ENCODE data around the gene HES1. TPM values are rescaled to one million over a fixed set of nuclear protein-coding genes. Genes with fewer than 3 reads are reported as not detected.

The HES1 gene
- total RNA-seq, 4 donors from 2014 or later = 9.6 to 31.5 (median 15.4) TPM

GRCh38 chr3:194117104-194117845 lies 18.7 kb upstream of the HES1 start:
- Histone ChIP-seq H3K4me3 (no peak overlapping the region), H3K27me3 (peaks cover 5% of the 10 kb centered on the region), H3K4me1 (peaks cover 0 to 7% (median 0%) of the 10 kb centered on the region in 3 donors), H3K27ac (no peak overlapping the region), H3K9me3 (no peaks in the 10 kb centered on the region), H3K36me3 (no peaks in the 10 kb centered on the region)
- TF ChIP-seq POLR2AphosphoS5 (IDR thresholded peaks at IDR 0.05) = no peak
- no peak for ATAC-seq
- WGBS, 2 donors (ENCODE audit: low coverage in 1 of 2) = 48 to 71% methylated on average over 5 to 6 of the region's 12 CpGs

GRCh38 chr3:194118920-194119319 lies 17.0 kb upstream of the HES1 start:
- Histone ChIP-seq H3K36me3 (no peaks in the 10 kb centered on the region), H3K27ac (no peak overlapping the region), H3K9me3 (no peaks in the 10 kb centered on the region), H3K4me3 (no peak overlapping the region), H3K4me1 (no peaks in the 10 kb centered on the region), H3K27me3 (peaks cover 5% of the 10 kb centered on the region)
- TF ChIP-seq CTCF (IDR thresholded peaks at IDR 0.05) = no peak
- TF ChIP-seq EP300 (IDR thresholded peaks at IDR 0.05) = no peak
- TF ChIP-seq POLR2A (IDR thresholded peaks at IDR 0.05) = no peak
- no peak for TF ChIP-seq POLR2AphosphoS5 (IDR thresholded peaks at IDR 0.05)
- WGBS, 2 donors (ENCODE audit: low coverage in 1 of 2) = 93 to 100% methylated on average over 2 to 5 of the region's 7 CpGs
- no peak for ATAC-seq

GRCh38 chr3:194119831-194120590 lies 15.9 kb upstream of the HES1 start:
- Histone ChIP-seq H3K4me1 (no peaks in the 10 kb centered on the region), H3K27me3 (peaks cover 5% of the 10 kb centered on the region), H3K36me3 (no peaks in the 10 kb centered on the region), H3K4me3 (no peak overlapping the region), H3K9me3 (no peaks in the 10 kb centered on the region), H3K27ac (no peak overlapping the region)
- WGBS, 2 donors (ENCODE audit: low coverage in 1 of 2) = 75 to 90% methylated on average over 6 of the region's 6 CpGs
- no peak for TF ChIP-seq POLR2AphosphoS5 (IDR thresholded peaks at IDR 0.05)
- TF ChIP-seq POLR2A (IDR thresholded peaks at IDR 0.05) = no peak
- no peak for TF ChIP-seq EP300 (IDR thresholded peaks at IDR 0.05)
- ATAC-seq = no peak

GRCh38 chr3:194120789-194121770 lies 14.9 kb upstream of the HES1 start:
- ATAC-seq = no peak
- 90 to 93% methylated on average over 9 to 12 of the region's 13 CpGs for WGBS, 2 donors (ENCODE audit: low coverage in 1 of 2)
- TF ChIP-seq POLR2AphosphoS5 (IDR thresholded peaks at IDR 0.05) = no peak
- TF ChIP-seq POLR2A (IDR thresholded peaks at IDR 0.05) = no peak
- TF ChIP-seq EP300 (IDR thresholded peaks at IDR 0.05) = no peak
- no peak for TF ChIP-seq CTCF (IDR thresholded peaks at IDR 0.05)
- H3K27me3 ChIP-seq = peaks cover 5% of the 10 kb centered on the region
- H3K9me3 ChIP-seq = no peaks in the 10 kb centered on the region
- no peaks in the 10 kb centered on the region for H3K4me1 ChIP-seq
- no peaks in the 10 kb centered on the region for H3K36me3 ChIP-seq
- no peak overlapping the region for H3K4me3 ChIP-seq
- no peak overlapping the region for H3K27ac ChIP-seq

- H3K36me3 ChIP-seq = no peaks in the 10 kb centered on the region
- no peak for ATAC-seq
- 73 to 87% methylated on average over 5 to 7 of the region's 8 CpGs for WGBS, 2 donors (ENCODE audit: low coverage in 1 of 2)
- H3K4me1 ChIP-seq = no peaks in the 10 kb centered on the region
- H3K27me3 ChIP-seq = peaks cover 5% of the 10 kb centered on the region
- no peak for TF ChIP-seq POLR2A (IDR thresholded peaks at IDR 0.05)
- TF ChIP-seq EP300 (IDR thresholded peaks at IDR 0.05) = no peak
- TF ChIP-seq POLR2AphosphoS5 (IDR thresholded peaks at IDR 0.05) = no peak
- no peak for TF ChIP-seq CTCF (IDR thresholded peaks at IDR 0.05)
- H3K27ac ChIP-seq = no peak overlapping the region
- no peaks in the 10 kb centered on the region for H3K9me3 ChIP-seq
- H3K4me3 ChIP-seq = no peak overlapping the region
These were observed 13.9 kb upstream of the HES1 start for GRCh38 chr3:194121891-194122631.
